Stimulated activated CD8-positive, alpha-beta memory T cell treated with anti-CD3 and anti-CD28 coated beads, Interleukin-4, amount 100 ng/mL, for 24 hours (primary cell): ENCODE data around the gene ATP6V1G2.
A peak's percentile ranks its signal among the peaks of the same experiment; 100 is the strongest.
"Not testable (repeated sequence)": the region's sequence is repeated elsewhere in the genome, so short reads cannot be mapped to it uniquely, and the experiment has no call there.

Experiments used
- DNase-seq: peaks from one replicate; pipeline ENCODE4 v3.0.0-alpha.2; 2020; ENCODE audit warnings: low read depth

ATP6V1G2 gene

DNA sequence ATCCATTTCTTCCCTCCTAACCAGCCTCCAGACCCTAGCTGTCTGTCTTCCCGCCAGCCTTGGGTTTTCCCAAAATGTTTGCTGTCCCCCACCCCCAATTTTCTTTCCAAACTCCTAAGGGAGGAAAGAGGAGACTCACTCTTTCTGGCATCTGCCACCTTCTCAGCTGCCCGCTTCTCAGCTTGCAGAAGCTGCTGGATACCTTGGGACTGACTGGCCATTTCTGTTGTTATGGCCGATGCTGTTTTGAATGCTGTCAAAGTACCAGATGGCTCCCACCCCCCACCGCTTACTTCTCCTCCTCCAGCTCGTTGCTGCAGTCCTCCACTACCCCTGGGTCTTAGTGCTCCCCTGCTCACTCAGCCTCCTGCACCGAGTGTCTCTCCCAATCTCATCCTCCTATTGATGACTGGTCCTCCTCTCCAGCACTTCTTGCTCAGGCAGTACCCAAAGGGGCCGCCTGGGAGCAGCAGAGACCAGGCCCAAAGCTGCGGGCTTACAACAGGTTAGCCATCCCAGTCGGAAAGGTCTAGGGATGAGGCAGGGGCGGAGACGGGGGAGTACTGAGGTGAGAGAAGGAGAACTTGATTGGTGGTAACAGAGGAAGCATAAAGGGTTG lies at the start of gene ATP6V1G2:
Gene ATP6V1G2, minus strand, starts transcription at position 270 of the 619 bp plus-strand sequence. Its CDS starts 49 bp downstream, at position 221.
- DNase-seq = peak; percentile 80

GRCh38 chr6:31592396-31592771 lies 46.0 kb upstream of the ATP6V1G2 start:
- DNase-seq = no peak

GRCh38 chr6:31590691-31591090 lies 44.3 kb upstream of the ATP6V1G2 start:
- not testable (repeated sequence) for DNase-seq

GRCh38 chr6:31588871-31589650 lies 42.7 kb upstream of the ATP6V1G2 start:
- DNase-seq = no peak

DNA sequence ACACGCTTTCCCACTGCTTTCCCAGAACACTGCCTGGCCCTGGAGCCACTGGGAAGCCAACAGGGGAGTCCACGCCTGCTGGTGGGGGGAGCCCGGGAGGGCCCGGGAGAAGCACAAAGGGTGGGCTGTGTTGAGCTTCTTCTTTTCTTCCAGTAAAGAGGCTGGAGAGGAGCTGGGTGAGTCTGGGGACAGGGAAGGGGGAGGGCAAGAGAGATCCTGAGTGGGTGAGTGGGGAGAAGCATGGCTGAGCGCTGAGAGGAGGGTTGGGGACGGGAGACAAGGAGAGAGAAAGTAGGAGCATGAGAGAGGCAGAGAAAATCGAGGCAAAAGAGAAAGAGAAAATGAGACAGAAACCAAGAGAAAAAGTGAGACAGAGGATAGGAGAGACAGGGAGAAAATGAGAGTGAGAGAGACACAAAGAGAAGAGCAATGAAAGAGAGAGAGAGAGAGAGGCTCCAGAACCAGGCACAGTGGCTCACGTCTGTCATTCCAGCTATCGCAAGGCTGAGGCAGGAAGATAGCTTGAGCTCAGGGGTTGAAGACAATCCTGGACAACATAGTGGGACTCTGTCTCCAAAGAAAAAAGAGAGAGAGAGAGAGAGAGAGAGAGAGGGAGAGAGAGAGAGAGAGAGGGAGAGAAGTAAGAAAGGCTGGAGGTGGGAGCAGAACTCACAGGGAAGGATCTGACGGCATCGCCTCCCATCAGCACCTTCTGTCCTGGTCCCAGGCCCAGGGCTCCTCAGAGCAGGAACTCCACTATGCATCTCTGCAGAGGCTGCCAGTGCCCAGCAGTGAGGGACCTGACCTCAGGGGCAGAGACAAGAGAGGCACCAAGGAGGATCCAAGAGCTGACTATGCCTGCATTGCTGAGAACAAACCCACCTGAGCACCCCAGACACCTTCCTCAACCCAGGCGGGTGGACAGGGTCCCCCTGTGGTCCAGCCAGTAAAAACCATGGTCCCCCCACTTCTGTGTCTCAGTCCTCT lies 41.7 kb upstream of the ATP6V1G2 start:
- DNase-seq = no peak

GRCh38 chr6:31586599-31587281 lies 40.3 kb upstream of the ATP6V1G2 start:
- no peak for DNase-seq

GRCh38 chr6:31586008-31586407 lies 39.6 kb upstream of the ATP6V1G2 start, which contains the start of gene LST1:
TSS of gene LST1 (plus strand) at chr6:31586277. CDS start at chr6:31587300, 1,023 bp downstream.
- DNase-seq = no peak

DNA sequence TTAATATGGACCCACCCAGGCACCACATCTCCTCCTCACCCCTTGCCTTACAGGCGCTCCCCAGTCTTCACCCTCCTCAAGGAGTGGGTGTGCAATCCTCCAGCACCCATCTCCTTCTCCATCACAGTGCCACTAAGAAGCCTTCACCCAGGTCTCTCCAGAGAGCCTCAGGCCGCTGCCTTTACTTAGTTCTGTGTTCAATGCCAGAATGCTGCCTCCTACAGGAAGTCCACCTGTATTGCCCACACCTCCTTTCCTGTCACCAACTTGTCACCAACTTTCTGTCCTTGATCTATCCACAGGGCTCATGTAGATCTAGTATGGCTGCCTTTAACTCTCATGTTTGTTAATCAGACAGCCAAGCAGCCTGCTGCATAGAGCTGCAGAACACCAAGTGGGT lies 39.1 kb upstream of the ATP6V1G2 start:
- DNase-seq = no peak

DNA sequence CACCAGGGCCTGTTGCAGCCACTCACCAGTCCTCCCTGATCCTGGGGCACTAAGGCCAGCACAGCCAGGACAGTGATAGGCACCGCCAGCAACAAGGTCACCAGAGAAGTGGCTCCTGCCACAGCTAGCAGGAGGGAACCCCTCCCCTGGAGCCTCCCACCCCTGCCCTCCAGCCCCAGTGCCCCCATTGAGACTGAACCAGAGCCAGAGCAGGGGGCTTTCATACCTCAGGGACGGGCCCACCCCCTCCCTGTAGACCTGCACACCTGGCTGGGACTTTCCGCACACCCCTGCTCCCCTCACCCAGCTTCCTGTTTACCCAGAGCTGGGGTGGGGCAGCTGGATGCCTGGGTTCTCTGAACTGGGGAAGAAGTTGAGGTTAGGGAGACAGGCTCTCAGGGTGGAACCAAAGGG lies 35.8 kb upstream of the ATP6V1G2 start, which contains the start of gene LTB:
Gene LTB, minus strand, starts transcription at position 195 of the 414 bp plus-strand sequence. Its CDS starts 7 bp downstream, at position 188.
- no peak for DNase-seq

GRCh38 chr6:31581434-31582229 lies 35.2 kb upstream of the ATP6V1G2 start:
- DNase-seq = no peak

DNA sequence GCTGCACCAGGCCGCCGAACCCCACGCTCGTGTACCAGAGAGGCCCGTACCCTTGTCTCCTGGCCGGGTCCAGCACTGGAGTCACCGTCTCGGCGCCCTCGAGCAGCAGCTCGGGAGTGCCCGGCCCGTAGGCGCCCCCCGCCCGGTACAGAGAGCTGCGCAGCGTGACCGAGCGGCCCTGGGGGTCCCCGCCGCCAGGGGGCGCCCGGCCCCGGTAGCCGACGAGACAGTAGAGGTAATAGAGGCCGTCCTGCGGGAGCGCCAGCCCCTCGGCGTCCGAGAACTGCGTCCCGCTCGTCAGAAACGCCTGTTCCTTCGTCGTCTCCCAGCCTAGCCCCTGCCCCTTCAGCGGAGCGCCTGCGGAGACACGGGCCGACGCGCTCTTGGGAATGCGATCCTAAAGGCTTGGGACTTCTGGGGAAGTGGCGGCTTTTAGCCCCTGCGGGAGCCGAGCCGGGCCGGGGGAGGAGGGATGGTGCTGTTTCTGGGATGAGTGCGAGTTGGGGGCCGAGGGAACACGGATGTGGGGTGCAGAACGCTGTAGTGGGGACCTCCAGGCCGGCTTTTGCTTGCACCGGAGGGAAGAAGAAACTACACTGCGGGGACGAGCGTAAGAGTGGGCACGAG lies 34.5 kb upstream of the ATP6V1G2 start:
- DNase-seq = peak; percentile 83

DNA sequence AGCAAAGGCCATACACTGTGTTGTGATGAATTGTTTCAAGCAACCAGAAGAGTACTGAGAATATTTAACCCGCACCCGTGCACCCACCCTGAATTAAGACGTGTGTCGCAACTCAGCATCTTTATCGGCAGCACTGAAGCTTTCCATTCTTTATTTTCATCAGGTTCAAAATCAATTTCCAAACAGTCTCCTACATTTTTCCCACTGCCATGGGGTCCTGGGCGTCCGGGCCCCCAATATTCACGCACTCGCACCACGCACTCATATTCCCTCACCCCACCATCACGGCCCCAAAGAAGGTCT lies 34.0 kb upstream of the ATP6V1G2 start:
- no peak for DNase-seq

DNA sequence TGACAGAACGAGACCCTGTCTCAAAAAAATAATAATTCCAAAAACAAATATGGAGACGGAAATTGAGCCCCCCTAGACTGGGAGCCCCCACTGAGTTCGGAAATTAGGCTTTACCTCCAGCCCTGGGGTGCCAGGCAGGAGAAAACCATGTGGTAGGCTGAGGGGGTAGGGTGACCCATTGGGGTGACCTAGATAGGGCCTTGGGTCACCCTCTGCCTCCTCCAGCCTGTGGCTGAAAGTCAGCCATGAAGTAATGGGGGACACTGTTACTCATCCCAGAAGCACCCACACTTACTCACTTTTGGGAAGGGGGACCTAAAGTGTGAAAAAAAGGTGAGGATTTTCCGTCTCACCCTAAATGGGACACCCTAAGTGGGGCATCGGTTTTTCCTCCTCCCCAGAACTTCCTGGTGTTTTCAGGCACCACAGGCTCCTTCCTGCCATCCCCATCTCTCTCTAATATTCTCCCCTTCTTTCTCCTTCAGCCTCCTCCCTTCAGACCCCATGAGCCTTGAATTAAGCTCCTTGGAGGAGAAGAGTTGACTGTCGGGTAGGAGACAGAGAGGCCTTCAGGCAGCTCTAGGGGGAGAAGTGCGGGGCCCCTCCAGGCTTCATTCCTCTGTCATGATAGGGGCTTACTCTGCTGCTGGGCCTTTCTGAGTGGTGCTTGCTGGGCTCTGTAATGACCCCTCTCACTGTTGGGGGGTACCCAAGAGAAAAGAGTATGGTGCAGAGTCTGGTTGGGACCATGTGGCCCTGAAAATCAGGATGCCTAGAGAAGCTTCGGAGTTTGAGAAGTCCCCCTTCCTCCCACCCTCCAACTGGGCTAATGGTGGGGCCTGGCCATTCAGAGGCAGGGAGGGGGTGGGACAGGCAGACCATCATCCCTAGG lies 33.4 kb upstream of the ATP6V1G2 start:
- DNase-seq = no peak

GRCh38 chr6:31579119-31579505 lies 32.7 kb upstream of the ATP6V1G2 start:
- no peak for DNase-seq

DNA sequence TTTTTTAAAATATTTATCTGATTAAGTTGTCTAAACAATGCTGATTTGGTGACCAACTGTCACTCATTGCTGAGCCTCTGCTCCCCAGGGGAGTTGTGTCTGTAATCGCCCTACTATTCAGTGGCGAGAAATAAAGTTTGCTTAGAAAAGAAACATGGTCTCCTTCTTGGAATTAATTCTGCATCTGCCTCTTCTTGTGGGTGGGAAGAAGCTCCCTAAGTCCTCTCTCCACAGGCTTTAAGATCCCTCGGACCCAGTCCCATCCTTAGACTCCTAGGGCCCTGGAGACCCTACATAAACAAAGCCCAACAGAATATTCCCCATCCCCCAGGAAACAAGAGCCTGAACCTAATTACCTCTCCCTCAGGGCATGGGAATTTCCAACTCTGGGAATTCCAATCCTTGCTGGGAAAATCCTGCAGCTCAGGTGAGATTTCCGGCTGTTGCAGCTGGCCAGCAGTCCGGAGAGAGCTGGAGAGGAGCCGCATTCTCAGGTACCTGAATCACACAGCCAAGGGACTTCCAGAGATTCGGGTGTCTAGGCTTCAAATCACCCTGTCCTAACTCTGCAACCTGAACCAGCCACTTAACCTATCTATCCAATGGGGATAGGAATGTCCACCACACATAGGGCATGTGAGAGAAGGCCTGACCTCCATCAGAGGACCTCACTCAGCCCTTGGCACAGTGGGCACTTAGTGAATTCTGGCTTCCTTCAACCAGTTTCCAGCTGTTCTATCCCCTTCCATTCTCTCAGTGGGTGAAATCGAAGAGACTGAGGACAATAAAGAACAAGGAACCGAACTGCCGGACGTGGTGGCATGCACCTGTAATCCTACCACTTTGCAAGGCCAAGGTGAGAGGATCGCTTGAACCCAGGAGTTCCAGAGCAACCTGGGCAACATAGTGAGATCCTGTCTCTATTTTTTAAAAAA lies 32.0 kb upstream of the ATP6V1G2 start:
- DNase-seq = no peak

GRCh38 chr6:31577579-31577966 lies 31.2 kb upstream of the ATP6V1G2 start:
- no peak for DNase-seq

- no peak for DNase-seq
These were observed 30.6 kb upstream of the ATP6V1G2 start for GRCh38 chr6:31576897-31577578.
